Bone marrow (tissue), 2 donors: ENCODE results near the gene DAZAP1.
"Not testable (repeated sequence)": the region's sequence is repeated elsewhere in the genome, so short reads cannot be mapped to it uniquely, and the experiment has no call there.

ENCODE experiments used
- DNase-seq, 2 donors: peaks; one replicate each; lab custom pipeline; 2025; lab: John Stamatoyannopoulos, UW

DAZAP1 gene

DNA sequence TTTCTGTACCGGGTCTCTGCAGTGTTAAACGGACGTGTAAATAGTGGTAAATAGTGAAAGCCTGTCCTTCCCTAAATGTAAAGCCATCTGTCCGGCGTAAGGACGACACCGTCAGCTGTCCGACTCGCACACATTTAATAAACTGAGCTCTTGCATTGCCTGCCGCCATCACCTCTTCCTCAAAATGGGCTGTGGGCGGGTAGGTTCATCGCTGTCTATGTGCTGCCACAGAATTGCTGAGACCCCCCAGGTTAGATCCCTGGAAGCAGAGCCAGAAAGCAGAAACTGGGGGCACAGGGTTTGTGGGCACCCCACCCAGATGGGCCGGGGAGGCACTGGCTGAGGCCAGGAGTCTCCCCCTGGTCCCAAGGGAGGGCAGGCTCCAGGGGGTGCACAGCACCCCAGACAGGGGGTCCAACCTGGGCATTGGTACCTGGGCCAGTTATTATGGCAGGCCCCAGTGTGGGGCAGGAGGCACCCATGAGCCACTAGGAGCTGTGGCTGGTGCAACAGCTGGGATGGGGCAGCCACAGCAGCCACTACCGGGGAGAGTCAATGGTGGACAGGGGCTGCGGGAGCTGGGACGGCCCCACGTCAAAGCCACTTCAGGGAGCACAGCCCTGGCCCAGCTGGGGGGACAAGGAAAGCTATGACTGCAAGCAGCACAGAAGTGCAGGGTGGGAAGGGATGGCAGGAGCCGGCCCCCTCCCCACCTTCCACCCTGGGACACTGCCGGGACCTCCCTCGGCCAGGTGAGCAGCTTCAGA lies 65.9 kb downstream of the DAZAP1 start:
- no peak for DNase-seq

DNA sequence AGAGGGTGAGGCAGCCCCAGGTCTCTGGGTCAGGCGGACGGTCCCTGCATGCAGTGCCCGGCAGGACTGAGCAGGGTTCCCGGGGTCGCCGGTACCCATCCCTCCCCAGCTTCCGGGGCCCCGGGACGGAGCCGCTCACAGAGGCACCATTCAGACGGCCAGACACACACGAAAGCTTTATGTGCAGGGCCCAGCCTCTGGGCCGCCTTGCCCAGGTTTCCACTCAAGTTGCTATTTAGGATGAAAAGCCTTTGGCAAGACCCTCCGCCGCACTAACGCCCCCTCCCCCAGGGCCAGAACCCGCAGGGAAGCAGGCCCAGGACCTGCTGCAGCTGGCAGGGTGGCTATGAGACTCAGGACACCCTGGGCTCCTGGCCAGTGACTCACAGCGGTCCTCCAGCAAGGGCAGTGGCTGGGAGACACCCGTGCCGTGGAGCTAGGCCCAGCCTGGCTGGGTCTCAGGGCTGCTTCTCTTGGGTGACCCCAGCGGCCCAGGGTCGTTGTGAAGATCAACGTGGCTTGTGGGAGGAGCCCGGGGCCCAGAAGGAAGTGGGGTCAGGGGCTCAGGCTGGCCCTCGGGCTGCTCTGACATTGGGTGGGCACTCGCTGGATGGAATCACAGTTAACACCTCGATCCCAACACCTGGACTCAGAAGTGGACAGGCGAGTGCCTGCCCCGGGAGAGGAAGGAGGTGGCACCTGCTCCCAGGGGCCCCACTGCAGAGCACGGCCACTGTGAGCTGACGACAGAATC lies 66.8 kb downstream of the DAZAP1 start:
- no peak for DNase-seq

DNA sequence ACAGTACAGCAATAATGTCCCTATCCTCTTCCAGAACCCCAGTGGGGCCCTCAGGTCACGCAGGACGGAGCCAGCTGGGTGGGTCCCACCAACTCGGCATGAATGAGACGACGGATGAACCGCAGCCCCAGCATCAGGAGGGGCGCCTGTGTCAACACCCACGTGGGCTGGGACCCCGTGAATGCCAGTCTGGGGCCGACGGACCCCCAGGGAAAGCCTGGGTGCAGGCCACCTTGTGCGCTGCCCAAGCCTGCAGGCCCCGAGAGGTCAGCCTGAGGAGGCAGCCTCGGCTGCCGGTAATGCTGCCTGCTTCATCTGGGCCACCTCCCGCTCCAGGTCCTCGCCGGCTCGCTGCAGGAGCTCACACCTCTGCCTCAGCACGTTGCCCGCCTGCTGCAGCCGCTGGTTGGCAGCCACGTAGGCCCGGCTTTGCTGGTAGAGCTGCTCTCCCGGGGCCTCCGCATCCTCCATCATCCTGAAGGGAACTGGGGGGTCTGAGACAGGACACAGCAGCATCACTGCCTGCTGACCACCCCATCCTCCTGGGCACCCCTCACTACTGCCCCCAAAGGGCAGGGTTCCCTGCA lies 67.5 kb downstream of the DAZAP1 start:
- DNase-seq: no peak

DNA sequence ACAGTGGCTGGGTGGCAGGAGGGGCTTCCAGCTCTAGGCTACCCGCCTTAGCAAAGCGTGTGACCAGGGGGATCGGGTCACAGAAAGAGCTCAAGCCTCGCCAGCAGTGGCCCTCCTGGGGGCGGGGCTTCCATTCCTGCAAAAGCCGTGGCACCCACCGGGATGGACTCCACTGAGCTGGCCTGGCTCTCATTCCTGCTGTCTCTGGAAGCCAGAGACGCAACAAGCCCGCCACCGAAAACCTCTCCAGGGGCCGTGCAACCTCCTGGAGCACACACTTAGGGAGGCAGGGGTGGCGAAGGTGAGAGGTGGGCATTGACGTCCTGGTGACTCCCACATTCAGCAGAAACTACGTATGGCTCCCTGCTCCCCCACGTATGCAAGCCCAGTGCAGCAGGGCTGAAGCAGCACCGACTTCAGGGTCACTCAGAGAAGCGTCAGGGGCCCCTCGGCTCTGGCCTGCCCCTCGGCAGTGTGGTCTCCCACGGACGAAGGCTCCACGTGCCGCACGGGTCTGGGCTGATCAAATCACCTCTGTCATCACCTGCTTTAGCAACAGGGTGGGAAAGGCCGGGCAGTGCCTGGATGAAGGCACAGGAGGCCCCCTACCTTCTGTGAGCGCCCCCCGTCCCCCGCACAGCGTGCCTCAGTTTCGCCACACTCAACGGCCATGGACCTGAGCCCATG lies 68.5 kb downstream of the DAZAP1 start:
- DNase-seq: no peak

- not testable (repeated sequence) for DNase-seq
Measured at GRCh38 chr19:1477056-1477455, 69.7 kb downstream of the DAZAP1 start.

GRCh38 chr19:1478934-1479707 lies 71.7 kb downstream of the DAZAP1 start, which contains the start of gene C19orf25:
Gene C19orf25, minus strand, starts transcription at chr19:1479215. Its CDS starts 312 bp downstream, at chr19:1478903.
- peak; percentile 79 to 92 for DNase-seq

DNA sequence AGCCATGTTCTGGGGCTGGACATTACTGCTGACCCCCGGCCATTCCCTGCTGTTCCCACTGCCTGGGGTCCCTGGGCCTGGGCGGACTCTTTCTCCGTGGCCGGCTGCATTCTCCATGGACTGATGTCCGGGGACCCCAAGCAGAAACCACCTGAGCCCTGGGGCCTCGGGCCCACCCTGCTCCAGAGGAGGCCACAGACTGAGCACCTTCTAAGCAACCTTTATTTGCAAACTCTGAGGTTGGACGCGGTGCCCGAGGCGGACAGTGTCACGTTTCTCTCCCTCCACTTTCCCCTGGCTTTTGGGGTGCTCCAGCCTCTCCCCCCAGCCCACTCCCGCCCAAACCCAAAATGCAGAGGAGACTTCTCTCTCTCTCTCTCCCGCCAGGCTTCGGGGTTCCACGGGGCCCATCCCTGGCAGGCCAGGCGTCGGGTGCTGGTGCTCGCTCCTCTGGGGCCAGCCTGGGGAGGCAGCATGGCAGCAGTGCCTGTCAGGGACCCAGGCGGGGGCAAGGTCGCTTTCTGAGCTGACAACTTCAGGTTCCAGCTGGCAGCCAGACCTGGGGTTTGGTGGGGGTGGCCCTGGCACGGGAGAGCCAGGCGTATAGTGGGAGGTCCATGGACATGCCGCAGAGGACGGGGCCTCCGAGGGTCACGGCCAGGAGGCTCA lies 74.0 kb downstream of the DAZAP1 start:
- no peak for DNase-seq

- no peak for DNase-seq
Measured at GRCh38 chr19:1481893-1482360, 74.5 kb downstream of the DAZAP1 start.

- no peak for DNase-seq
Measured at GRCh38 chr19:1482361-1483130, 75.2 kb downstream of the DAZAP1 start.

GRCh38 chr19:1483131-1483978 lies 76.0 kb downstream of the DAZAP1 start:
- DNase-seq: no peak

- DNase-seq: no peak
Measured at GRCh38 chr19:1483979-1484428, 76.6 kb downstream of the DAZAP1 start.
